PC-3 (cell line): Measurements from ENCODE around the gene ZNF17.

Source experiments
- CTCF ChIP-seq: fragments of 300-600 bp; sonication (generic); conservative IDR thresholded peaks from 2 replicates; pipeline ENCODE4 v1.5.1; 2017; ENCODE audit warnings: antibody characterized with exemption, low read depth, mild to moderate bottlenecking, low read length
- EZH2 ChIP-seq: fragments of 300-600 bp; sonication (generic); IDR thresholded peaks from one replicate; pipeline ENCODE4 v1.6.1; 2017; ENCODE audit warnings: antibody characterized with exemption, mild to moderate bottlenecking, low read length; ENCODE audit not compliant: unreplicated experiment
- EZH2phosphoT487 ChIP-seq: fragments of 300-600 bp; sonication (generic); IDR thresholded peaks from 2 replicates; pipeline ENCODE4 v1.6.1; 2018; ENCODE audit warnings: mild to moderate bottlenecking, antibody characterized with exemption, low read length, borderline replicate concordance

GRCh38 chr19:57419439-57419838 lies 8.5 kb downstream of the ZNF17 start:
- TF ChIP-seq CTCF, result no peak
- TF ChIP-seq EZH2, result no peak
- no peak for TF ChIP-seq EZH2phosphoT487
